Measurements from ENCODE around the gene PAK2. TPM values are rescaled to one million over a fixed set of nuclear protein-coding genes. Genes with fewer than 3 reads are reported as not detected.
A peak's percentile ranks its signal among the peaks of the same experiment; 100 is the strongest.
"Not testable (repeated sequence)": the region's sequence is repeated elsewhere in the genome, so short reads cannot be mapped to it uniquely, and the experiment has no call there.

Gene PAK2
- total RNA-seq, 2 experiments from 2014 or later = 24.5 to 95.6 TPM

- Histone ChIP-seq H3K9me2 (ENCODE audit: insufficient read depth, low read length) (no peaks in the 10 kb centered on the region), H2AFZ (ENCODE audit: low read length) (peak within 1 kb of the TSS; percentile 99), H3K79me2 (ENCODE audit: insufficient read depth, low read depth, low read length) (peaks cover 47% of the 10 kb centered on the region), H3K36me3 (ENCODE audit: insufficient read depth, low read length) (peaks cover 23% of the 10 kb centered on the region), H4K20me1 (ENCODE audit: insufficient read depth, low read length) (peaks cover 19% of the 10 kb centered on the region), H3K4me3 (ENCODE audit: low read depth, low read length, poor library complexity, severe bottlenecking) (peak within 1 kb of the TSS; percentile 77), H3K9me3 (ENCODE audit: low read length) (peaks cover 12% of the 10 kb centered on the region; the same call in 1 of the 2 replicates), H3K4me1 (ENCODE audit: insufficient read depth, low read length, poor library complexity, severe bottlenecking) (peaks cover 17% of the 10 kb centered on the region), H3K27ac (ENCODE audit: low read depth, low read length, poor library complexity, severe bottlenecking) (peak within 1 kb of the TSS; percentile 50), H3K4me2 (ENCODE audit: low read length) (peak within 1 kb of the TSS; percentile 91)
- peak; percentile 92 for DNase-seq (ENCODE audit: low spot score)
- no TSS peak for BruUV-seq (replicated peaks)
- POLR2A ChIA-PET = interaction anchor here (0.5 to 2.6 kb wide), 7 partner anchors 14 to 747 kb away, joined by 3 to 13 read pairs (median 3); partner anchors contain the start of gene NCBP2
- intact Hi-C loops (cut with micrococcal nuclease; ENCODE audit: unreplicated experiment) = loop anchor here (1.0 kb wide), 1 partner anchor 75 kb away; the partner anchor contains the start of gene NCBP2
- no peak for TF ChIP-seq EZH2phosphoT487 (IDR thresholded peaks at IDR 0.05; ENCODE audit: borderline replicate concordance, low read depth, low read length)
- CTCF ChIA-PET (ENCODE audit: unreplicated experiment) = interaction anchor here (0.6 kb wide), 1 partner anchor 19 kb away, joined by 5 read pairs; no protein-coding TSS in a partner anchor
Measured at GRCh38 chr3:196867507-196868296, 128.0 kb downstream of the PAK2 start, which contains the start of gene SENP5. Gene SENP5, plus strand, starts transcription at chr3:196867920. Its CDS starts 17,262 bp downstream, at chr3:196885182.

DNA sequence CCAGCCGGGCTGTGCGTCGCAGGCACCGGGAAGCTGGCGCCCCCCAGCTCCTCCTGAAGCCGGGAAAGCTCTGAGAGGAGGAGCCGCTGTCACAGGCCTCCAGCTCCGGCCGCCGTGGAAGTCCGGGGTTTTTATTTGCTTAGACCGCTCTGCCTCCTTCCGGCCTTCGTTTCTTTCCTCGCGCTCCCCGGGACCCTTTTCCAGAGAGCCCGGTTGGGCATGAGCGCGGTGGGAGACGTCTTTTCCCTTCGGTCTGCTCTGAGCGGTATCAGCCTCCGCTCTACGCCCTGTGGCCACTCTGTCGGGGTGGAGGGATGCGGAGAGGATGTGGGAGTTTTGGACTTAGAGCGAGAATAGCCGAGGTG, 128.6 kb downstream of the PAK2 start:
- Histone ChIP-seq H3K79me2 (ENCODE audit: insufficient read depth, low read depth, low read length) (peaks cover 53% of the 10 kb centered on the region), H3K4me2 (ENCODE audit: low read length) (peak overlapping the region; percentile 91), H3K9me2 (ENCODE audit: insufficient read depth, low read length) (no peaks in the 10 kb centered on the region), H3K9me3 (ENCODE audit: low read length) (peaks cover 7% of the 10 kb centered on the region; the same call in 1 of the 2 replicates), H3K27ac (ENCODE audit: low read depth, low read length, poor library complexity, severe bottlenecking) (peak overlapping the region; percentile 50), H3K4me3 (ENCODE audit: low read depth, low read length, poor library complexity, severe bottlenecking) (peak overlapping the region; percentile 77), H3K36me3 (ENCODE audit: insufficient read depth, low read length) (peaks cover 23% of the 10 kb centered on the region), H2AFZ (ENCODE audit: low read length) (no peak overlapping the region; the same call in 1 of the 2 replicates), H4K20me1 (ENCODE audit: insufficient read depth, low read length) (peaks cover 20% of the 10 kb centered on the region), H3K4me1 (ENCODE audit: insufficient read depth, low read length, poor library complexity, severe bottlenecking) (peaks cover 17% of the 10 kb centered on the region)
- peak; percentile 23 for DNase-seq (ENCODE audit: low spot score)
- BruUV-seq (replicated peaks) = no TSS peak
- no peak for TF ChIP-seq EZH2phosphoT487 (IDR thresholded peaks at IDR 0.05; ENCODE audit: borderline replicate concordance, low read depth, low read length)
- no peak; the same call in 1 of the 2 replicates for TF ChIP-seq CTCF (conservative IDR thresholded peaks at IDR 0.05; ENCODE audit: low read length)
- intact Hi-C loops (cut with micrococcal nuclease; ENCODE audit: unreplicated experiment) = loop anchor here (1.0 kb wide), 1 partner anchor 74 kb away; the partner anchor contains the start of gene NCBP2
- POLR2A ChIA-PET = interaction anchor here (0.7 to 2.6 kb wide), 6 partner anchors 9 to 176 kb away, joined by 3 to 13 read pairs (median 3); partner anchors contain the start of gene NCBP2
- CTCF ChIA-PET (ENCODE audit: unreplicated experiment) = no interaction called here

- intact Hi-C loops (cut with micrococcal nuclease; ENCODE audit: unreplicated experiment) = no loop called here
- H3K79me2 ChIP-seq (ENCODE audit: insufficient read depth, low read depth, low read length) = peaks cover 92% of the 10 kb centered on the region
- no TSS peak for BruUV-seq (replicated peaks)
- H3K9me2 ChIP-seq (ENCODE audit: insufficient read depth, low read length) = no peaks in the 10 kb centered on the region
- no peaks in the 10 kb centered on the region for H3K9me3 ChIP-seq (ENCODE audit: low read length)
- no peak overlapping the region for H3K27ac ChIP-seq (ENCODE audit: low read depth, low read length, poor library complexity, severe bottlenecking)
- POLR2A ChIA-PET = interaction anchor here (0.6 to 1.1 kb wide), 2 partner anchors 27 to 158 kb away, joined by 3 to 5 read pairs; no protein-coding TSS in a partner anchor
- peaks cover 13% of the 10 kb centered on the region for H3K4me1 ChIP-seq (ENCODE audit: insufficient read depth, low read length, poor library complexity, severe bottlenecking)
- peaks cover 28% of the 10 kb centered on the region for H4K20me1 ChIP-seq (ENCODE audit: insufficient read depth, low read length)
- DNase-seq (ENCODE audit: low spot score) = no peak
- H2AFZ ChIP-seq (ENCODE audit: low read length) = no peak overlapping the region
- TF ChIP-seq CTCF (conservative IDR thresholded peaks at IDR 0.05; ENCODE audit: low read length) (no peak), EZH2phosphoT487 (IDR thresholded peaks at IDR 0.05; ENCODE audit: borderline replicate concordance, low read depth, low read length) (no peak)
- H3K36me3 ChIP-seq (ENCODE audit: insufficient read depth, low read length) = peaks cover 25% of the 10 kb centered on the region
- H3K4me2 ChIP-seq (ENCODE audit: low read length) = no peak overlapping the region
- H3K4me3 ChIP-seq (ENCODE audit: low read depth, low read length, poor library complexity, severe bottlenecking) = no peak overlapping the region
- CTCF ChIA-PET (ENCODE audit: unreplicated experiment) = no interaction called here
Measured at GRCh38 chr3:196872316-196872715, 132.7 kb downstream of the PAK2 start.

- H3K4me1 ChIP-seq (ENCODE audit: insufficient read depth, low read length, poor library complexity, severe bottlenecking); H3K9me3 ChIP-seq (ENCODE audit: low read length); H3K9me2 ChIP-seq (ENCODE audit: insufficient read depth, low read length); H2AFZ ChIP-seq (ENCODE audit: low read length); H3K4me2 ChIP-seq (ENCODE audit: low read length); CTCF ChIA-PET (ENCODE audit: unreplicated experiment); DNase-seq (ENCODE audit: low spot score); H3K27ac ChIP-seq (ENCODE audit: low read depth, low read length, poor library complexity, severe bottlenecking); H3K4me3 ChIP-seq (ENCODE audit: low read depth, low read length, poor library complexity, severe bottlenecking); BruUV-seq (replicated peaks); intact Hi-C loops (cut with micrococcal nuclease; ENCODE audit: unreplicated experiment): not testable (repeated sequence)
- H4K20me1 ChIP-seq (ENCODE audit: insufficient read depth, low read length) = peaks cover 26% of the 10 kb centered on the region
- peaks cover 25% of the 10 kb centered on the region for H3K36me3 ChIP-seq (ENCODE audit: insufficient read depth, low read length)
- POLR2A ChIA-PET = interaction anchor here (0.9 to 1.1 kb wide), 3 partner anchors 11 to 67 kb away, joined by 3 to 8 read pairs (median 3); partner anchors contain the start of gene NCBP2
- H3K79me2 ChIP-seq (ENCODE audit: insufficient read depth, low read depth, low read length) = peaks cover 98% of the 10 kb centered on the region
Measured at GRCh38 chr3:196874511-196875094, 134.9 kb downstream of the PAK2 start.
